ENCODE measurements around the gene RAD51C. TPM values are rescaled to one million over a fixed set of nuclear protein-coding genes. Genes with fewer than 3 reads are reported as not detected.

Gene RAD51C
- total RNA-seq, 1 donor from 2014 or later: 22.0 TPM

DNA sequence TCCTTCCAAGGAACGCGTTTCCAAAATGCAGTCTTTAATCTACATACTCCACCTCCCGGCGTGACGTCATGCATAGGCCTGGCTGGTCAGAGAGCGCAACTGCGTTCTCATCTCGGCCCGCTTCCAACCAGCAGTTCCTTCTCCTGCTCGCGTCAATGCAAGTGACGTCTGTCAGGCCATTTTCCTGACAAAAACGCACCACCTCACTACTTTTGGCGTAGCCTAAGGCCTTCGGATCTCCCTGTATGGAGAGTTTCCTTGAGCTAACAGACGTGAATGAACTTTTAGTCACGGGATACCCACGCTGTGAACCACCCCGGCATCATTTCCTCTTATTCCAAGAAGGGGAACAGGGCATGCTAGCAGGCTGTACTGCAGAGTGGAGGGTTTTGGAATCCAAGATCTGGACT, 25.5 kb upstream of the RAD51C start:
- Mint-ChIP-seq H3K9me3 (ENCODE audit: unreplicated experiment) (no peaks in the 10 kb centered on the region), H3K27ac (ENCODE audit: unreplicated experiment) (no peak overlapping the region), H3K4me3 (ENCODE audit: unreplicated experiment) (no peak overlapping the region), H3K4me1 (ENCODE audit: unreplicated experiment) (peaks cover 2% of the 10 kb centered on the region), H3K36me3 (ENCODE audit: unreplicated experiment) (no peaks in the 10 kb centered on the region), H3K27me3 (ENCODE audit: unreplicated experiment) (peaks cover 11% of the 10 kb centered on the region)
- TF ChIP-seq, protein P1, sequence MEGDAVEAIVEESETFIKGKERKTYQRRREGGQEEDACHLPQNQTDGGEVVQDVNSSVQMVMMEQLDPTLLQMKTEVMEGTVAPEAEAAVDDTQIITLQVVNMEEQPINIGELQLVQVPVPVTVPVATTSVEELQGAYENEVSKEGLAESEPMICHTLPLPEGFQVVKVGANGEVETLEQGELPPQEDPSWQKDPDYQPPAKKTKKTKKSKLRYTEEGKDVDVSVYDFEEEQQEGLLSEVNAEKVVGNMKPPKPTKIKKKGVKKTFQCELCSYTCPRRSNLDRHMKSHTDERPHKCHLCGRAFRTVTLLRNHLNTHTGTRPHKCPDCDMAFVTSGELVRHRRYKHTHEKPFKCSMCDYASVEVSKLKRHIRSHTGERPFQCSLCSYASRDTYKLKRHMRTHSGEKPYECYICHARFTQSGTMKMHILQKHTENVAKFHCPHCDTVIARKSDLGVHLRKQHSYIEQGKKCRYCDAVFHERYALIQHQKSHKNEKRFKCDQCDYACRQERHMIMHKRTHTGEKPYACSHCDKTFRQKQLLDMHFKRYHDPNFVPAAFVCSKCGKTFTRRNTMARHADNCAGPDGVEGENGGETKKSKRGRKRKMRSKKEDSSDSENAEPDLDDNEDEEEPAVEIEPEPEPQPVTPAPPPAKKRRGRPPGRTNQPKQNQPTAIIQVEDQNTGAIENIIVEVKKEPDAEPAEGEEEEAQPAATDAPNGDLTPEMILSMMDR (IDR thresholded peaks at IDR 0.05): no peak
- no peak for DNase-seq (ENCODE audit: extremely low spot score, unreplicated experiment)

DNA sequence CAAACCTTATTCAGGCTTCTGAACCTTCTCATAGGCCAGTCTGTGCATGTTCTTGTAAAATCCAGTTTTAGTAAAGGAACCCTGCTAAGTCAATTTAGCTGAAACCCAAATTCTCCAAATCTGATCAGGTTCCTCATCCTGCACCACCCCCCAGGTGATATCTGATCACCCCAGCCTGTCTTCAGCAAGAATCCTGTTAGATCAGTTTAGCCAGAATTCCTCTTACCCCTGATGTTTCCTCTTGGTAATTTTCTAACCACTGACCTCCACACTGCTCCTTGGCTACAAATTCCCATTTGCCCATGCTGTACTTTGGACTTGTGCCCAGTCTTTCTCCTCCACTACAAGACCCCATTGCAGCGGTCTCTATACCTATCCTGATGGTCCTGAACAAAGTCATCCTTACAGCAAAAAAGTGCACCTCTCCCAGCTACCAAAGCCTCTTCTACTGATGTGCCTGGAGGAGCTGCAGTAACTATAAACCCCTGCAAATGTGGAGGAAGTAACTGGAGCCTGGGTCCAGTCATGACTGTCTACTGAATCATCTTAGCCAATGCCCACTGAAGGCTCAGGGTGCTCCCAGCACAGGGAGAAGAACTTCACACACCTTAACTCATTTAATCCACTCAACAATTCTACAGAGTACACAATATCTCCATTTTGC, 24.3 kb upstream of the RAD51C start:
- Mint-ChIP-seq H3K4me1 (ENCODE audit: unreplicated experiment) (peaks cover 2% of the 10 kb centered on the region), H3K4me3 (ENCODE audit: unreplicated experiment) (no peak overlapping the region), H3K27ac (ENCODE audit: unreplicated experiment) (no peak overlapping the region), H3K27me3 (ENCODE audit: unreplicated experiment) (peaks cover 11% of the 10 kb centered on the region), H3K36me3 (ENCODE audit: unreplicated experiment) (no peaks in the 10 kb centered on the region), H3K9me3 (ENCODE audit: unreplicated experiment) (no peaks in the 10 kb centered on the region)
- no peak for DNase-seq (ENCODE audit: extremely low spot score, unreplicated experiment)
- TF ChIP-seq, protein P1 (IDR thresholded peaks at IDR 0.05): no peak

DNA sequence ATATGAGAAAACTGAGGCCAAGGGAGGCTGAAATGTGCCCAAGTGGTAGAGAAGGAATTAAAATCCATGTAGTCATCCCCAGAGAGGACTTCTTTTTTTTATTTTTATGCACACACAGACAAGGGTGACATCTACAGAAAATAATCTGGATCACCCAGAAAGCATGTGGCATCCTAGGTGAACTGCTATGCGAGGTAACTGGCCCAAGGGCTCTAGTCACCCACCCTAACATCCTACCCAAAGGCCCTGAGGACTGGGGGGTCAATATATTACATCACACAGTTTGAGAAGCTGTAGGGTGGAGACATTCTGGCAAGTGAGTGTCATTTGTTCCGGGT, 23.8 kb upstream of the RAD51C start:
- TF ChIP-seq, protein P1 (IDR thresholded peaks at IDR 0.05): no peak
- Mint-ChIP-seq H3K36me3 (ENCODE audit: unreplicated experiment) (no peaks in the 10 kb centered on the region), H3K4me1 (ENCODE audit: unreplicated experiment) (peaks cover 2% of the 10 kb centered on the region), H3K9me3 (ENCODE audit: unreplicated experiment) (no peaks in the 10 kb centered on the region), H3K27ac (ENCODE audit: unreplicated experiment) (no peak overlapping the region), H3K4me3 (ENCODE audit: unreplicated experiment) (no peak overlapping the region), H3K27me3 (ENCODE audit: unreplicated experiment) (peaks cover 11% of the 10 kb centered on the region)
- no peak for DNase-seq (ENCODE audit: extremely low spot score, unreplicated experiment)

DNA sequence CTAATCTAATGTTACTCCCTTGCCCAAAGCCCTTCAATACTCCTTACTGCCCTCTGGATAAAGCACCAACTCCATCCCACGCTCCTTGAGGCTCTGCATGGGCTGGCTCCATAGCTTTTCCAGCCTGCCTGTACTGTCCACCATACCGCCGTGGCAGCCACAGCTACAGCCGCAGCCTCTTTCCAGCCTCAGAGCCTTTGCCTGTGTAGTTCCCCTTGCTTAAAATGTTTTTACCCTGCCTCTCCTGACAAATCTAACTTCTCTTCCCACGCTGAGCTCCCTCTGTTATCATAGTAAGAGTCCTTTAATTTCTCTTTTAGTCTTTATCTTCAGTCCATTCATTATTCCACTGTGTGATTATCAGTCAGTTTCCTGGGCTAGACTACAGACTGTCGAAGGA, 22.5 kb upstream of the RAD51C start:
- Mint-ChIP-seq H3K27me3 (ENCODE audit: unreplicated experiment) (peaks cover 11% of the 10 kb centered on the region), H3K36me3 (ENCODE audit: unreplicated experiment) (no peaks in the 10 kb centered on the region), H3K4me1 (ENCODE audit: unreplicated experiment) (peaks cover 2% of the 10 kb centered on the region), H3K4me3 (ENCODE audit: unreplicated experiment) (no peak overlapping the region), H3K27ac (ENCODE audit: unreplicated experiment) (no peak overlapping the region), H3K9me3 (ENCODE audit: unreplicated experiment) (no peaks in the 10 kb centered on the region)
- TF ChIP-seq, protein P1 (IDR thresholded peaks at IDR 0.05): no peak
- DNase-seq (ENCODE audit: extremely low spot score, unreplicated experiment): no peak

DNA sequence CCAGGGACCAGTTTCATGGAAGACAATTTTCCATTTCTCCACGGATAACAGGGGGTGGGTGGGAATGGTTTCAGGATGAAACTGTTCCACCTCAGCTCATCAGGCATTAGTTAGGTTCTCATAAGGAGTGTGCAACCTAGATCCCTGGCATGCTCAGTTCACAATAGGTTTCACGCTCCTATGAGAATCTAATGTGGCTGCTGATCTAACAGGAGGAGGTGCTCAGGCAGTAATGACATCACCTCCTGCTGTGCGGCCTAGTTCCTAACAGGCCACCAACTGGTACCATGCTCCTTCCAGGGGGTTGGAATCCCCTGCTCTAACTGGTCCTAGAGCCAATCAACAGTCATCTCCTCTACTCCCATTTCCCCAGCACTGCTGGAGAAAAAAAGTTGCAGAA, 20.4 kb upstream of the RAD51C start:
- H3K27ac Mint-ChIP-seq (ENCODE audit: unreplicated experiment): no peak overlapping the region
- DNase-seq (ENCODE audit: extremely low spot score, unreplicated experiment): no peak
- H3K27me3 Mint-ChIP-seq (ENCODE audit: unreplicated experiment): peaks cover 11% of the 10 kb centered on the region

More for the DNA sequence above, 20.4 kb upstream of the RAD51C start:
- Mint-ChIP-seq H3K36me3 (ENCODE audit: unreplicated experiment) (no peaks in the 10 kb centered on the region), H3K4me1 (ENCODE audit: unreplicated experiment) (no peaks in the 10 kb centered on the region), H3K9me3 (ENCODE audit: unreplicated experiment) (no peaks in the 10 kb centered on the region), H3K4me3 (ENCODE audit: unreplicated experiment) (no peak overlapping the region)
- TF ChIP-seq, protein P1 (IDR thresholded peaks at IDR 0.05): no peak
